Measurements from ENCODE around the gene MAP3K5.

MAP3K5 gene

GRCh38 chr6:136535880-136536650 is 256.2 kb downstream of the MAP3K5 start:
- DNase-seq, result no peak

- DNase-seq, result no peak
Measured at GRCh38 chr6:136535017-136535765, 257.1 kb downstream of the MAP3K5 start.

GRCh38 chr6:136534268-136534667 is 258.0 kb downstream of the MAP3K5 start:
- no peak for DNase-seq

GRCh38 chr6:136533487-136533886 is 258.8 kb downstream of the MAP3K5 start:
- no peak for DNase-seq

- no peak for DNase-seq
Measured at GRCh38 chr6:136532030-136532429, 260.2 kb downstream of the MAP3K5 start.

- DNase-seq, result no peak
Measured at GRCh38 chr6:136529710-136530109, 262.6 kb downstream of the MAP3K5 start.

GRCh38 chr6:136528477-136528876 is 263.8 kb downstream of the MAP3K5 start:
- DNase-seq, result no peak

GRCh38 chr6:136527831-136528230 is 264.4 kb downstream of the MAP3K5 start:
- no peak for DNase-seq

GRCh38 chr6:136526937-136527336 is 265.3 kb downstream of the MAP3K5 start:
- no peak for DNase-seq

GRCh38 chr6:136526196-136526930 is 265.9 kb downstream of the MAP3K5 start:
- DNase-seq, result peak; percentile 75 to 84 (median 82)

GRCh38 chr6:136525586-136526195 is 266.6 kb downstream of the MAP3K5 start:
- no peak for DNase-seq

GRCh38 chr6:136524936-136525413 is 267.3 kb downstream of the MAP3K5 start:
- DNase-seq, result peak; percentile 19 to 66 (median 39)

GRCh38 chr6:136524339-136524935 is 267.8 kb downstream of the MAP3K5 start:
- DNase-seq, result peak in 1 of 4 experiments; percentile 30

- no peak for DNase-seq
Measured at GRCh38 chr6:136523196-136523595, 269.1 kb downstream of the MAP3K5 start.

GRCh38 chr6:136522636-136523035 is 269.6 kb downstream of the MAP3K5 start:
- no peak for DNase-seq

- DNase-seq, result no peak
Measured at GRCh38 chr6:136521911-136522310, 270.4 kb downstream of the MAP3K5 start.

GRCh38 chr6:136521427-136521826 is 270.9 kb downstream of the MAP3K5 start:
- peak in 2 of 4 experiments; percentile 28 to 37 for DNase-seq

- peak; percentile 7 to 52 (median 41) for DNase-seq
Measured at GRCh38 chr6:136520517-136520916, 271.8 kb downstream of the MAP3K5 start.

GRCh38 chr6:136517582-136517981 is 274.7 kb downstream of the MAP3K5 start:
- no peak for DNase-seq

- DNase-seq, result no peak
Measured at GRCh38 chr6:136517002-136517401, 275.3 kb downstream of the MAP3K5 start.

GRCh38 chr6:136514591-136514990 is 277.7 kb downstream of the MAP3K5 start:
- DNase-seq, result no peak

- DNase-seq, result peak in 1 of 4 experiments; percentile 12
Measured at GRCh38 chr6:136511926-136512325, 280.4 kb downstream of the MAP3K5 start.

Data from suppressor macrophage (primary cell).